H1 (cell line): ENCODE results near the gene BABAM2. TPM values are rescaled to one million over a fixed set of nuclear protein-coding genes. Genes with fewer than 3 reads are reported as not detected.

Source experiments
- CTCF ChIA-PET: fragments of 300-600 bp; sonication (Branson Sonifier 250); formaldehyde crosslinking; loops from one replicate; lab custom pipeline; 2021; ENCODE audit not compliant: partially characterized antibody; lab: Charles Lee
- POLR2A ChIA-PET: fragments of 300-600 bp; sonication (Branson Sonifier 250); formaldehyde crosslinking; loops from one replicate; lab custom pipeline; 2021; ENCODE audit warnings: inconsistent platforms; ENCODE audit not compliant: partially characterized antibody; lab: Charles Lee
- DNase-seq, 2 experiments: peaks; one replicate each; pipeline versions ENCODE4 v3.0.0 to v3.0.0-alpha.2; 2010 to 2022; ENCODE audit warnings: low spot score in 2 of 2, low read depth in 1 of 2, mixed read lengths in 1 of 2
- FAIRE-seq: peaks from 2 replicates; lab custom pipeline; 2011; peaks lifted over from hg19 to GRCh38; lab: Jason Lieb, UNC
- H2AFZ ChIP-seq: 2 replicates; pipeline ENCODE4 v1.8.1; 2012; ENCODE audit warnings: low read length, inconsistent platforms
- H2AK5ac ChIP-seq: 2 replicates; pipeline ENCODE4 v1.6.1; 2013; ENCODE audit warnings: low read depth, low read length
- H2BK120ac ChIP-seq: replicated peaks from 2 replicates; pipeline ENCODE3; 2013; ENCODE audit warnings: low read depth, low read length, inconsistent platforms
- H2BK12ac ChIP-seq: 2 replicates; pipeline ENCODE4 v1.6.1; 2013; ENCODE audit warnings: low read depth, low read length
- H2BK15ac ChIP-seq: 2 replicates; pipeline ENCODE4 v1.6.1; 2013; ENCODE audit warnings: low read length
- H2BK20ac ChIP-seq: 2 replicates; pipeline ENCODE4 v1.6.1; 2013; ENCODE audit warnings: low read length
- H2BK5ac ChIP-seq: 2 replicates; pipeline ENCODE4 v1.6.1; 2013; ENCODE audit warnings: low read depth, low read length
- H3K14ac ChIP-seq: 2 replicates; pipeline ENCODE4 v1.6.1; 2013; ENCODE audit warnings: inconsistent platforms; ENCODE audit not compliant: insufficient read length
- H3K18ac ChIP-seq: 2 replicates; pipeline ENCODE4 v1.6.1; 2013; ENCODE audit warnings: low read length; ENCODE audit errors: extremely low read depth
- H3K23ac ChIP-seq: 2 replicates; pipeline ENCODE4 v1.6.1; 2013; ENCODE audit warnings: inconsistent platforms; ENCODE audit not compliant: insufficient read length
- H3K23me2 ChIP-seq: 2 replicates; pipeline ENCODE4 v1.6.1; 2013; ENCODE audit warnings: low read depth, low read length
- H3K27ac ChIP-seq: 2 replicates; pipeline ENCODE4 v1.6.1; 2011; ENCODE audit warnings: low read depth, low read length, inconsistent platforms
- H3K27me3 ChIP-seq, 4 experiments: replicated peaks in 1 of 4; 1 replicate in 1 of 4; 2 replicates in 3 of 4; pipeline versions ENCODE4 v1.6.1 to v1.8.1; 2011 to 2013; ENCODE audit warnings: low read length in 3 of 4, mild to moderate bottlenecking in 3 of 4, inconsistent platforms in 2 of 4, mixed read lengths in 2 of 4, moderate library complexity in 1 of 4; ENCODE audit not compliant: control insufficient read depth in 3 of 4, insufficient read depth in 3 of 4; ENCODE audit errors: extremely low read depth in 1 of 4
- H3K36me3 ChIP-seq, 4 experiments: 2 replicates each; pipeline versions ENCODE4 v1.6.1 to v1.8.1; 2011 to 2013; ENCODE audit warnings: mild to moderate bottlenecking in 4 of 4, low read length in 3 of 4, moderate library complexity in 2 of 4, control low read depth in 1 of 4, inconsistent platforms in 1 of 4; ENCODE audit not compliant: insufficient read depth in 4 of 4, control insufficient read depth in 2 of 4
- H3K4ac ChIP-seq: replicated peaks from 2 replicates; pipeline ENCODE3; 2013; ENCODE audit warnings: low read length, low read depth, mixed read lengths, inconsistent platforms; ENCODE audit not compliant: insufficient read length
- H3K4me1 ChIP-seq, 4 experiments: replicated peaks in 1 of 4; 1 replicate in 1 of 4; 2 replicates in 3 of 4; pipeline versions ENCODE4 v1.6.1 to v1.8.1; 2011 to 2013; ENCODE audit warnings: low read length in 3 of 4, inconsistent platforms in 2 of 4, mixed read lengths in 1 of 4; ENCODE audit not compliant: insufficient read depth in 4 of 4, control insufficient read depth in 3 of 4
- H3K4me2 ChIP-seq, 2 experiments: 2 replicates each; pipeline versions ENCODE4 v1.6.1 to v1.8.1; 2011 to 2013; ENCODE audit warnings: low read depth in 2 of 2, low read length in 2 of 2, control low read depth in 1 of 2, inconsistent platforms in 1 of 2, mild to moderate bottlenecking in 1 of 2; ENCODE audit not compliant: insufficient read depth in 1 of 2
- H3K4me3 ChIP-seq, 4 experiments: fragments of 200-600, 300-600 bp in 1 of 4; sonication (generic), shearing (Covaris generic), sonication (Bioruptor Twin) in 1 of 4; 2 replicates each; pipeline versions ENCODE4 v1.5.1 to v1.8.1; 2011 to 2016; ENCODE audit warnings: low read length in 4 of 4, low read depth in 3 of 4, control low read depth in 2 of 4, inconsistent platforms in 2 of 4, mild to moderate bottlenecking in 2 of 4, mixed read lengths in 1 of 4, moderate library complexity in 1 of 4; ENCODE audit not compliant: insufficient read depth in 2 of 4; ENCODE audit errors: extremely low read depth in 1 of 4
- H3K56ac ChIP-seq: replicated peaks from 2 replicates; pipeline ENCODE3; 2013; ENCODE audit warnings: low read depth, mild to moderate bottlenecking, mixed read lengths, low read length, inconsistent platforms; ENCODE audit not compliant: insufficient read length
- H3K79me1 ChIP-seq: 2 replicates; pipeline ENCODE4 v1.6.1; 2013; ENCODE audit warnings: low read depth, low read length, control low read depth
- H3K79me2 ChIP-seq, 2 experiments: 2 replicates each; pipeline versions ENCODE4 v1.6.1 to v1.8.1; 2012 to 2013; ENCODE audit warnings: low read length in 2 of 2, mild to moderate bottlenecking in 2 of 2, inconsistent platforms in 1 of 2; ENCODE audit not compliant: insufficient read depth in 2 of 2, control insufficient read depth in 1 of 2
- H3K9ac ChIP-seq, 4 experiments: replicated peaks in 1 of 4; 1 replicate in 1 of 4; 2 replicates in 3 of 4; pipeline versions ENCODE4 v1.6.1 to v1.8.1; 2011 to 2013; ENCODE audit warnings: low read depth in 3 of 4, low read length in 3 of 4, control low read depth in 2 of 4, mild to moderate bottlenecking in 2 of 4, moderate library complexity in 2 of 4, inconsistent platforms in 1 of 4; ENCODE audit errors: extremely low read depth in 1 of 4
- H3K9me3 ChIP-seq, 2 experiments: 2 replicates each; pipeline versions ENCODE4 v1.6.1 to v1.8.1; 2012 to 2013; ENCODE audit warnings: mild to moderate bottlenecking in 2 of 2, moderate library complexity in 2 of 2, control low read depth in 1 of 2, inconsistent platforms in 1 of 2, low read depth in 1 of 2, low read length in 1 of 2, mixed read lengths in 1 of 2; ENCODE audit not compliant: insufficient read depth in 2 of 2
- H4K20me1 ChIP-seq, 2 experiments: replicated peaks in 1 of 2; 2 replicates each; pipeline versions ENCODE3 to v1.8.1; 2011 to 2013; ENCODE audit warnings: inconsistent platforms in 2 of 2, low read length in 2 of 2, mild to moderate bottlenecking in 1 of 2; ENCODE audit not compliant: insufficient read depth in 2 of 2, control insufficient read depth in 1 of 2
- H4K5ac ChIP-seq: 2 replicates; pipeline ENCODE4 v1.6.1; 2013; ENCODE audit warnings: low read length, low read depth, mixed read lengths, inconsistent platforms; ENCODE audit not compliant: insufficient read length
- H4K8ac ChIP-seq: 2 replicates; pipeline ENCODE4 v1.8.0; 2013; ENCODE audit warnings: mild to moderate bottlenecking, moderate library complexity, low read length, inconsistent platforms; ENCODE audit not compliant: insufficient read depth; ENCODE audit errors: extremely low read depth
- H4K91ac ChIP-seq: replicated peaks from 2 replicates; pipeline ENCODE3; 2013; ENCODE audit warnings: low read length, mixed read lengths, inconsistent platforms; ENCODE audit not compliant: insufficient read length
- ASH2L ChIP-seq: fragments of 200-600, 300-600 bp; sonication (generic); IDR thresholded peaks from one replicate; pipeline ENCODE4 v1.7.1; 2017; ENCODE audit warnings: low read length
- EP300 ChIP-seq, 2 experiments: IDR thresholded peaks; 1 replicate in 1 of 2; 2 replicates in 1 of 2; pipeline ENCODE4 v1.6.1; 2011 to 2012; ENCODE audit warnings: low read depth in 2 of 2, low read length in 2 of 2, mild to moderate bottlenecking in 2 of 2, borderline replicate concordance in 1 of 2, inconsistent platforms in 1 of 2, moderate library complexity in 1 of 2
- JUND ChIP-seq: IDR thresholded peaks from 2 replicates; pipeline ENCODE4 v1.6.1; 2011; ENCODE audit warnings: mild to moderate bottlenecking, improper control_type of control experiment, low read length
- KDM4A ChIP-seq: IDR thresholded peaks from one replicate; pipeline ENCODE4 v1.7.1; 2012; ENCODE audit warnings: low read depth, mild to moderate bottlenecking, moderate library complexity, low read length, inconsistent platforms; ENCODE audit not compliant: severe bottlenecking
- RBBP5 ChIP-seq: IDR thresholded peaks from 2 replicates; pipeline ENCODE4 v1.7.1; 2012; ENCODE audit warnings: low read depth, mild to moderate bottlenecking, inconsistent platforms, low read length, moderate library complexity, borderline replicate concordance
- SP4 ChIP-seq: IDR thresholded peaks from 2 replicates; pipeline ENCODE4 v1.6.1; 2012; ENCODE audit warnings: low read length, inconsistent platforms
- WGBS, 2 experiments: shearing (Covaris generic) in 1 of 2; methylation state at CpG; one replicate each; pipeline versions ENCODE4 v1.1.6 to v1.1.7; 2013 to 2015; ENCODE audit warnings: low lambda C conversion rate in 2 of 2, mixed read lengths in 2 of 2, inconsistent platforms in 1 of 2, low coverage in 1 of 2, missing lambda C conversion rate in 1 of 2; ENCODE audit not compliant: insufficient replicate concordance in 2 of 2, insufficient coverage in 1 of 2, insufficient read length in 1 of 2; ENCODE audit errors: extremely low coverage in 1 of 2, missing lambda C conversion rate in 1 of 2; 5-methylcytosine and 5-hydroxymethylcytosine counted together
- polyA plus RNA-seq, 7 experiments: library from polyadenylated mRNA; depleted of rRNA in 3 of 7; stranded (reverse) in 5 of 7; unstranded in 2 of 7; fragments of >200 nt in 5 of 7; fragments of 200-250 nt in 2 of 7; gene quantifications; 1 replicate in 5 of 7; 2 replicates in 1 of 7; 4 replicates in 1 of 7; pipeline versions ENCODE4 v1.2.1 to v1.2.3, GENCODE V29; 2011 to 2013; ENCODE audit warnings: missing spikeins in 2 of 7, mixed read lengths in 2 of 7
- total RNA-seq: library from RNA; stranded (reverse); fragmentation: NEBNext Ultra II Directional; extraction: Animal tissue kit (Norgen Biotek cat#: 25700); gene quantifications from 2 replicates; pipeline ENCODE4 v1.2.1, GENCODE V29; 2021

BABAM2 gene
- total and polyA plus RNA-seq, 2 of the 8 experiments (the other 6 are each of a cell fraction or from before 2014, with no cell fraction given), result 15.8 to 20.9 TPM

- no peaks in the 10 kb centered on the region for H4K20me1 ChIP-seq
Measured at GRCh38 chr2:28286678-28287077, 396.1 kb downstream of the BABAM2 start.

More at GRCh38 chr2:28286678-28287077, 396.1 kb downstream of the BABAM2 start:
- DNase-seq, result no peak
- H4K5ac ChIP-seq, result no peak overlapping the region
- H3K79me1 ChIP-seq, result no peaks in the 10 kb centered on the region
- H3K14ac ChIP-seq, result no peak overlapping the region
- peaks cover 0 to 5% (median 0%) of the 10 kb centered on the region in 4 experiments; a peak in 1 of 7 replicates for H3K4me1 ChIP-seq
- no peak overlapping the region for H4K91ac ChIP-seq
- POLR2A ChIA-PET, result no interaction called here
- FAIRE-seq, result no peak
- no peak overlapping the region for H3K4ac ChIP-seq
- no peak overlapping the region for H3K27ac ChIP-seq
- no peak overlapping the region for H2BK12ac ChIP-seq
- H4K8ac ChIP-seq, result no peak overlapping the region
- TF ChIP-seq RBBP5 (no peak), JUND (no peak), ASH2L (no peak), SP4 (no peak), EP300 (IDR thresholded peaks at IDR 0.05; ENCODE audit: borderline replicate concordance in 1 of 2, low read depth in 2 of 2, low read length in 2 of 2) (no peak), KDM4A (no peak)
- H3K23me2 ChIP-seq, result no peaks in the 10 kb centered on the region
- H2AFZ ChIP-seq, result no peak overlapping the region
- no peak overlapping the region for H2BK20ac ChIP-seq
- H3K27me3 ChIP-seq, result no peaks in the 10 kb centered on the region
- no peak overlapping the region for H3K18ac ChIP-seq
- H3K4me3 ChIP-seq, result no peak overlapping the region
- no peak overlapping the region for H3K4me2 ChIP-seq
- no peak overlapping the region for H3K56ac ChIP-seq
- 80% methylated on average over 5 of the region's 5 CpGs; no CpG with 5 or more reads in 1 of the 2 experiments for WGBS, 2 experiments
- H3K9me3 ChIP-seq, result no peaks in the 10 kb centered on the region
- H3K9ac ChIP-seq, result no peak overlapping the region
- H3K79me2 ChIP-seq, result no peaks in the 10 kb centered on the region
- no peak overlapping the region for H2AK5ac ChIP-seq
- no peak overlapping the region for H2BK5ac ChIP-seq
- H3K23ac ChIP-seq, result no peak overlapping the region
- no peak overlapping the region for H2BK15ac ChIP-seq
- CTCF ChIA-PET, result interaction anchor here (0.7 kb wide), 1 partner anchor 313 kb away, joined by 3 read pairs; no protein-coding TSS in a partner anchor
- H2BK120ac ChIP-seq, result no peak overlapping the region
- no peaks in the 10 kb centered on the region for H3K36me3 ChIP-seq
